ENCODE measurements around the gene NRL.

- TF ChIP-seq CTCF (IDR thresholded peaks at IDR 0.05; ENCODE audit: low read length) (no peak), EZH2 (IDR thresholded peaks at IDR 0.05; ENCODE audit: borderline replicate concordance, low read length) (no peak)
These were observed 47.3 kb downstream of the NRL start for GRCh38 chr14:24067133-24068082.
